ENCODE data around the gene FCRL4.

The FCRL4 gene

DNA sequence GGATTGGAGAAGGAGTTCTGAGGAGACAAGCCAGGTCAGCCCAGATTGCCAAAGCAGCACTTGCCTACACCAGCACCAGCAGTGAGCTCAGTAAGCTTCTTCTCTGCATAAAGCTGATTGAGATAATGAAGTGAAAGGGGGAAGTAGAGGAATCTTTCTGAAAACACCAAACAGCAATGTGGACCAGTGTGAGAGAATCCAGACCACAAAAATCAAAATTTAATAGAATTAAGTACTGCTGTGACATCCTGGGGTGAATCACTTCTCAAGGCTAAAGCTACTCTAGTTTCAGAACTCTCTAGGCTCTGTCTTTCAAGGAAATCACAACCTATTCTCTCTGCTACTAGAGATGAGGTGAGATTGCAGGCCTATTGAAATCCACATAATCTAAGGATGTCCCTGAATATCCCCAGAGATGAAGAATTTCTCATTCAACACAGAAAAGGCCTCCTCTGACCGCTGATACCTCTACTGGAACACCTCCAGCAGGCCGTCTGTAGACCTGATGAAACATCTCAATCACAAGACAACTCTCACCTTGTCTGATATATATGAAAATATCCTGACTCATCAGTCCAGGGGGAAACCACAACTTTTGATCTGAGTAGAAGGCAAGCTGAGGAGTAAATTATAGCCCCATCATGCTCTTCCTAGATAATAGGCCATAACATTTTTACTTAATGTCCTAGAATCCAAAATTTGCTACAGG lies at the start of gene FCRL4:
Gene FCRL4, minus strand, starts transcription at position 127 of the 709 bp plus-strand sequence. CDS start 141 bp downstream, outside the sequence.
- no peak for DNase-seq (ENCODE audit: low read depth)

DNA sequence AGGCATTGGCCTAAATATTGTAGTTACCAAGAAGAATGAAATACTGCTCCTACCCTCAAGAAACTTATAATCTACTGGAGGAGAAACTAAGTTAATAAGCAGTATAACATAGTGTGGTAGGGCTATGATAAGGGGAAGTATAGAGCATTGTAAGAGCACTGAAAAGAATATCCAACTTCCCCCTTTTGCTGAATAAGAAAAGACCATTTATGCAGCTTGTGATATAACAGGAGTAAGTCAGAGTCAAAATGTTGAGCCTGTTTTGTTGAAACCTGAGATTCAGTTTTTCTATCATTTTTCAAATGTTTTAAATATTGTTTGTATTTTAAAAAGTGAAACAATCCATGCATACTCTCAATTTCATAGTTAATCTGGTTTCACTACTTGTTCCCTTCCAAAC lies 48.3 kb upstream of the FCRL4 start:
- DNase-seq (ENCODE audit: low read depth) = no peak

- no peak for DNase-seq (ENCODE audit: low read depth)
Measured at GRCh38 chr1:157641177-157641576, 43.3 kb upstream of the FCRL4 start.

GRCh38 chr1:157639800-157640199 lies 41.9 kb upstream of the FCRL4 start:
- no peak for DNase-seq (ENCODE audit: low read depth)

GRCh38 chr1:157628773-157629172 lies 30.9 kb upstream of the FCRL4 start:
- DNase-seq (ENCODE audit: low read depth) = no peak

DNA sequence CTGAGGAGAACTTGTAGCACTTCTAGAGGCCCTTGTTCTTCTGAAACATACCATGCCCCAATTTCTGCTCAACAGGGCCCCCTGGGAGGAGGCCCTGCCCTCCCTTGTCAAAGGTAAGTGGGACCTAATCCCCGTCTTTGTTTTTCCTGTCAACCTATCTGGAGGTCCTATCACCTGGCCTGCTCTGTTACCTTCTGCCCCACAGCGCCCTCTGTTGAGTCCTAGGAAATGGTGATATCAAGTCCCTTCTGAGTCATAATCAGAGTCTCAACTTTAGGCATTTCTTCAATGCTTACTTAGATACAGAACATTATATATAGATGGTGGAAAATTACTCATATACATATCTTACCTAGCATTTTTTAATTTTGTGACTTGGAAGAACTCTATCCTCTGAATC lies 28.2 kb upstream of the FCRL4 start:
- no peak for DNase-seq (ENCODE audit: low read depth)

DNA sequence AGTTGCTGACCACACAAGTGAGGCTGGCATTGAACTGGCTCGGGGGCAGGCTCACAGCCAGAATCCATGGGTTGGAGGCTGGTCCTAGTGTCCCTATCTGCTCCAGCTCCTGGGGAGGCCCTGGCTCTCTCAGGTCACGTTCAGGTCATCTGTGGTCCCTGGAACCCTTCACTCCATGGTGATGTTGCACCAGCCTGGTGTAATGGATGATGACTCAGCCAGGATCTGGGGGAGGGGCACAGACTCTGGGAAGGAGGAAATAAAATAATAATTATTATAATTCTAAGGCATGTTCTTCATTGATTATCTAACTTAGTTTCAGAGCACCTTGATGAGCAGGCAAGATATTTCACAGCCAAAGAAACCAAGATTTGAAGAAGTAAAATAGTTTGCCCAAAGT lies 26.6 kb upstream of the FCRL4 start:
- DNase-seq (ENCODE audit: low read depth) = no peak

DNA sequence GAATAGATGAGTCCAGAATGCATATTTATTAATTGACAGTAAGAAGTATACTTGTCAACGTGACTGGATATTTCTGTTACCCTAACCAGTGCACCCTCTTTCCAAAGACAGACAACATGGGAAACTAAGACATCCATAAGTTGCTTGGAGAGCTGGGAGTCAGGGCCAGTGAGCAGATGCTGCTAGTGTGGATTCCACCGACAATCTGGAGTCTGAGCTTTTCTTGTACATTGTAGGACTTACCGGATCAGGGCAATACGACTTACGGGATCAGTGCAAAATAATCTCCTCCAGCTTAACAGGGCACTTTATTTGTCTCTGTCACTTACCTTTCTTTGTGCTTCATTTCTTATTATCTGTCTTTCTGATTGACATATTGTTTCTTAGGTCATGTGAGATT lies 24.6 kb upstream of the FCRL4 start:
- no peak for DNase-seq (ENCODE audit: low read depth)

GRCh38 chr1:157618190-157618589 lies 20.3 kb upstream of the FCRL4 start:
- no peak for DNase-seq (ENCODE audit: low read depth)

- DNase-seq (ENCODE audit: low read depth) = no peak
Measured at GRCh38 chr1:157600236-157600635, 2.4 kb upstream of the FCRL4 start.

DNA sequence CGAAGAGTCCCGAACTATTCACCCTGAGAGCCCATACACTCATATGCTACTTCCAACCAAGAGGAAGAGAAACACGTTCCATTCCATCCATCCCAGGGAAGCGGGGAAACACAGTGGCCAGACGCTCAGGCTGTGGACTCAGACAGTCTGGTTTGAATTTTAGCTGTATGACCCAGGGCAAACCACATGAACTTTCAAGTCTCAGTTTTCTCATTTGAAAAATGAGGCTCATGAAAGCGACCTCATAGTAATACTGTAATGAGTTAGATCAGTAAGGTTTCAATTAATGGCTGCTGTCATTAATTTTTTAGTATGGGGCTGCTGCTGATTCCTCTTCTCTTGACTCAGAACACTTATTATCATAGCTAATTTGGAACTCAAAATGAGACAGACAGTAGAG lies 1.5 kb downstream of the FCRL4 start:
- DNase-seq (ENCODE audit: low read depth) = no peak

DNA sequence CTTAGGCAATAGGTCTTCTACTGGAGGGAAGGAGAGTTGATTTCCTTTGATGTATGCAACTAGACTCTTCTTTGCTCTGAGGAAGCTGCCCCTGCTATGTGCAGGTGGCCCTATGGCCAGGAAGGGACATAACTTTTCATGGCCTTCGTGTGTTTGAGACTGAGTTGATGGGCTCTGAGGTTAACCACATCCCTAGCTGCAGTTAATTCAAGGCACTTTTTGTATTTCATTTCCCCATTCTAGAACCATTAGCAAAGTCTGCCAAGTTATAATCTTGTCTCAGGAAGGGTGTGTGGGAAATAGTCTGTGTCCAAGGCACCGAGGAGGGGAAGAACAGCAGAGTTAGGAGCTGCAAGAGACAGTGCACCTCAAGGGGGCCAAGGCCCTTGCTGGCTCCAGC lies 2.5 kb downstream of the FCRL4 start:
- DNase-seq (ENCODE audit: low read depth) = no peak

DNA sequence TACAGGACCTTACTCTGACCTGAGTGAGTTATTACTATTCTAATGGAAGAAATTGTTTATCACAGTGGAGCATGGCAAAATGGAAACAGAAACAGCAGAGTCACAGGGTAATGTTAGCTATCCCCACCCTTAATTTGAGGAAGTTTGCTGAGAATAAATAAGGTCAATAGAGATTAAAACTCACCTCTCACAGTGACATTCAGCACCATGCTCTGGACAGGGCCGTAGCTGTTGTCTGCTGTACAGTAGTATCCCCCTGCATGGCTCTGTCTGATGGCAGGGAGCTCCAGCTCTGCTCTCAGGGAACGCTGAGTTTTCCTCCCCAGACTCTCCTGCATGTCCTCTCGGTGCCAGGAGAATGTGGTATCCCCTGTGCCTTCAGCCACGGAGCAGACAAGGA lies 11.9 kb downstream of the FCRL4 start:
- DNase-seq (ENCODE audit: low read depth) = no peak

- DNase-seq (ENCODE audit: low read depth) = no peak
Measured at GRCh38 chr1:157584503-157584902, 13.4 kb downstream of the FCRL4 start.

DNA sequence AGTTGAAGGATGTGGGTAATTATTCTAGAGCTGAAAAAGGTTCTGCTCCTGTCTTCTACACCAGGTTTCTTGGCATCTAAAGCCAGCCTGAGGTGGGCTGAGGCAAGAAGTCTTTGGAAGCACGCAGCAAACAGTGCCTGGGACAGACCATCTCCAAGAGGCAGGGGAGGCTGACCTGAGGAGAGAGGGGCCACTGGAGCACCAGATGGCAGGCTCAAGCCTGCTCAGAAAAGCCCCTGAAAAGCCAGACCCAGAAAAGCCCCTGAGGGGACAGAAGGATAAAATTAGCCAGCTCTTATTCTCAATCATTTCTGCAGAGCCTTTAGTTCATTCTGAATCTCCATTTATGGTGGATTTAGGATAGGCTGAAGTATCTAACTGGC lies 17.1 kb downstream of the FCRL4 start:
- DNase-seq (ENCODE audit: low read depth) = no peak

DNA sequence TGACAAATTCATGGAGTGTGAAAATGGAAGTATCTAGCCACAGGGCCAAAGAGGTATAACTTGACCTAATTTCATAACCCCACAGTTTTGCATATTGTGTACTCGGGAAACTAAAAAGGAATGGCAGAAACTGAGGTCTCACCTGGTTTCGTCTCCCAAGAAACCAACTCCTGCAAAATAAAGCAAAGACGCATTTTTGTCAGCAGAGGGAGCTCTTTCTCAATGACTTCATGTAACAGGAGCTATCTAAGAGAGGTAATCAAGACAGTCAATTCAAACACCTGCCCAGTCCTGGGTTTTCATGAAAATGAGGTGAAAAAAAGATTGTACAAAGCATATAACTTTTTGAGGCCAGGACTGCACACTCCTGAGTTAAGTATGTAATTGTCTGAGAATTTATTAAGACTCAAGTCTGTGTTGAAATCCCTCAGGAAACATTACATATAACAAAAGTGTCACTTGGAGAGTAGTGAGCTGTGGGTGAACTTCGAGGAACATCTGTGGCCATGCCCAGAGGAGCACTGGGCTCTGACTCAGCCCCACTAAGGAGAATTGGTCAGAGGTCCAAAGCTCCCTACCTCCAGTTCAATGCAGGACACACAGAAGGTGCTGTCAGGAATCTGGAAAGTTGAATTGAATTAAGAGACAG lies 17.6 kb downstream of the FCRL4 start:
- DNase-seq (ENCODE audit: low read depth) = peak; percentile 28

GRCh38 chr1:157577420-157577819 lies 20.5 kb downstream of the FCRL4 start:
- no peak for DNase-seq (ENCODE audit: low read depth)

GRCh38 chr1:157575744-157576143 lies 22.1 kb downstream of the FCRL4 start:
- no peak for DNase-seq (ENCODE audit: low read depth)

- no peak for DNase-seq (ENCODE audit: low read depth)
Measured at GRCh38 chr1:157574836-157575235, 23.0 kb downstream of the FCRL4 start.

GRCh38 chr1:157566484-157567300 lies 31.2 kb downstream of the FCRL4 start:
- no peak for DNase-seq (ENCODE audit: low read depth)

DNA sequence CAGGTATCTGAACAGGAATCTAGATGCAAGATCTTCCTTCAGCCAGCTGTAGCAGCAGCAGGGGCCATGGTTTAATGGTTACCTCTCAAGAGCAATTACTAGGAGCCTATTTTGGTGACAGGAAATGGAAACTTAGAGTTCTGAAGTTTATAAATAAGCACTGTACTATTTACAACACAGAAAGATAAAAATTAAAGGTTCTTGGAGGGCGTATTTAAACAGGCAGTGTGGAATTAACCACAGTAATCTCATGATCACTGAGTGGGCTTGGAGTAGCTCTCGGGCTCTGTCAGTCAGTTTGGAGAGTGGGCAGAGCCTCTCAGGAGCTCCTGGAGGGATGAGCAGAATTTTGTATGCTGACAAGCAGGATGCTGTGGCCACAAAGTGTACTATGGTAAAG lies 35.4 kb downstream of the FCRL4 start:
- DNase-seq (ENCODE audit: low read depth) = no peak

DNA sequence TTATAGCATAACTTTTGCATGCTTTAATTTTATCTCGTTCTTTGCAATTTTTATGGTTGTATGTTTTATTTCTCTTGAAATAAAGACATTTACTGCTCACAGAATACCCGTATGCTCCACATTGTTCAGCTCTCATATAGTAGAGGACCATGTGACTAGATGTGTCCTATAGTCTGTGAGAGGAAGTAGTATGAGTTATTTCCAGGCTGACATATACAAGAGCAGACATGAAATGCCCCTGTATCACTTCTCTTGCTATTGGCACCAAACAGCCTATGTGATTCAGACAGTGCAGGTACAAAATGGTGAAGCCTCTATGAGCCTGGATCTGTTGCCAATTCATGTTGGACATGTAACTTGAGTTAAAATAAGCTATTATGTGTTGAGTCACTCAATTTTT lies 39.8 kb downstream of the FCRL4 start:
- DNase-seq (ENCODE audit: low read depth) = no peak
